Loucy (cell line): ENCODE results near the gene RNPEPL1.

Experiments
- CTCF ChIP-seq: fragments of 200-600 bp; sonication (generic); conservative IDR thresholded peaks from 2 replicates; pipeline ENCODE4 v1.5.1; 2014; ENCODE audit warnings: mild to moderate bottlenecking, antibody characterized with exemption, low read length
- EZH2phosphoT487 ChIP-seq: fragments of 200-600 bp; IDR thresholded peaks from 2 replicates; pipeline ENCODE4 v1.6.1; 2018; ENCODE audit warnings: antibody characterized with exemption, mild to moderate bottlenecking, moderate library complexity, borderline replicate concordance

GRCh38 chr2:240569998-240570530 lies 1.8 kb downstream of the RNPEPL1 start:
- TF ChIP-seq CTCF, result no peak
- TF ChIP-seq EZH2phosphoT487, result no peak
